HEK293T (cell line): ENCODE measurements around the gene GADD45G.

Experiments
- ARNT ChIP-seq: fragments of 450-650 bp; IDR thresholded peaks from 2 replicates; pipeline ENCODE4 v1.6.1; 2017; ENCODE audit warnings: mild to moderate bottlenecking
- BHLHE40 ChIP-seq: fragments of 450-650 bp; IDR thresholded peaks from 2 replicates; pipeline ENCODE4 v1.6.1; 2016; ENCODE audit warnings: mild to moderate bottlenecking, moderate library complexity, borderline replicate concordance
- ELF4 ChIP-seq: fragments of 450-650 bp; IDR thresholded peaks from 2 replicates; pipeline ENCODE4 v1.6.1; 2017; ENCODE audit warnings: antibody characterized with exemption
- FOXA1 ChIP-seq: fragments of 450-650 bp; IDR thresholded peaks from 2 replicates; pipeline ENCODE4 v1.6.1; 2016; ENCODE audit warnings: mild to moderate bottlenecking
- FOXK2 ChIP-seq: fragments of 450-650 bp; IDR thresholded peaks from 2 replicates; pipeline ENCODE4 v1.6.1; 2016; ENCODE audit warnings: mild to moderate bottlenecking
- FOXM1 ChIP-seq: fragments of 450-650 bp; IDR thresholded peaks from 2 replicates; pipeline ENCODE4 v1.6.1; 2017; ENCODE audit warnings: mild to moderate bottlenecking, borderline replicate concordance
- HDGF ChIP-seq: fragments of 450-650 bp; IDR thresholded peaks from 2 replicates; pipeline ENCODE4 v1.6.1; 2017; ENCODE audit warnings: antibody characterized with exemption, borderline replicate concordance
- L3MBTL2 ChIP-seq: fragments of 450-650 bp; conservative IDR thresholded peaks from 2 replicates; pipeline ENCODE4 v1.6.1; 2016; ENCODE audit warnings: mild to moderate bottlenecking
- LEF1 ChIP-seq: fragments of 450-650 bp; IDR thresholded peaks from 2 replicates; pipeline ENCODE4 v1.6.1; 2017; ENCODE audit warnings: mild to moderate bottlenecking, borderline replicate concordance
- NFRKB ChIP-seq: fragments of 450-650 bp; IDR thresholded peaks from 2 replicates; pipeline ENCODE4 v1.6.1; 2016; ENCODE audit warnings: mild to moderate bottlenecking, moderate library complexity
- SP1 ChIP-seq: fragments of 450-650 bp; IDR thresholded peaks from 2 replicates; pipeline ENCODE4 v1.6.1; 2017
- TF ChIP-seq, protein P1 (sequence below): fragments of 450-650 bp; IDR thresholded peaks from 2 replicates; pipeline ENCODE4 v1.6.1; 2016

DNA sequence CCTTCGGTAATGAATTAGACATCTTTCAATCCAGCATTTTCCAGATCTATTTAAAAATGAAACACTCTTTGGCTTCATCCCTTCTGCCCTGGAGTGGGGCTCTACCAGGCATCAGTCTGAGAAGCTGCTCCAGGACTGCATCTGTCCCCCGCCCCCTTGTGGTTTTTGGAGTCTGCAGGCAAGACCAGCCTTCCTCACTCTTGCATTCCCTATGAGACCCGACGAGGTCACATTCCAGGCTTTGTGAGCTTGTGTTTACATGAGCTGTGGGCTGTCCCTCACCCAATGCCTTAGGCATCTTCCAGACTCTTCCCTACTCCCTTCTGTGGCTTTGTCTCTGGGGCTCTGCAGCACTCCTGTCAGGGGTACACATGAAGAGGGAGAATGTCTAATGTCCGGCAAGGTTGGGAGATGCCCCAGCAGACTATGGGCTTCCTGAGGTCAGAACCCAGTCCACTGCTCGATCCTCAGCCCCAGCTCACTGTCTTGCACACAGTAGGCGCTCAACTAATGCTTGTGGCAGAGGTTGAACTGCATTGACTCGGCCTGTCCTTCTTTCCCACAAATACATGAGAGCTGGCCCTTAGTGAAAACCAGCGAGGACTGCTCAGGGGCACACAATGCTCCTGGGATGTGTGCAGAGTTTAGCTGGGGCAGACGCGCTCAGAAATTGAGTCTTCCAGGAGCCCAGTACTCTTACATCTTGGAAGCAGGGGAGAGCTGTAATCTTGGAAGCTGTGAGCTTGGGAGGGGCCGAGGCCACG lies 11.7 kb upstream of the GADD45G start:
- TF ChIP-seq HDGF, result no peak
- no peak for TF ChIP-seq BHLHE40
- TF ChIP-seq LEF1, result no peak
- TF ChIP-seq ELF4, result no peak
- TF ChIP-seq FOXK2, result no peak
- no peak for TF ChIP-seq NFRKB
- no peak for TF ChIP-seq L3MBTL2
- no peak for TF ChIP-seq FOXM1
- TF ChIP-seq, protein P1, sequence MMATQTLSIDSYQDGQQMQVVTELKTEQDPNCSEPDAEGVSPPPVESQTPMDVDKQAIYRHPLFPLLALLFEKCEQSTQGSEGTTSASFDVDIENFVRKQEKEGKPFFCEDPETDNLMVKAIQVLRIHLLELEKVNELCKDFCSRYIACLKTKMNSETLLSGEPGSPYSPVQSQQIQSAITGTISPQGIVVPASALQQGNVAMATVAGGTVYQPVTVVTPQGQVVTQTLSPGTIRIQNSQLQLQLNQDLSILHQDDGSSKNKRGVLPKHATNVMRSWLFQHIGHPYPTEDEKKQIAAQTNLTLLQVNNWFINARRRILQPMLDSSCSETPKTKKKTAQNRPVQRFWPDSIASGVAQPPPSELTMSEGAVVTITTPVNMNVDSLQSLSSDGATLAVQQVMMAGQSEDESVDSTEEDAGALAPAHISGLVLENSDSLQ, result no peak
- no peak for TF ChIP-seq SP1
- TF ChIP-seq ARNT, result no peak
- no peak for TF ChIP-seq FOXA1
